PC-3 (cell line): Measurements from ENCODE around the gene MAPK8. TPM values are rescaled to one million over a fixed set of nuclear protein-coding genes. Genes with fewer than 3 reads are reported as not detected.

ENCODE experiments used
- ATAC-seq: fragments of 200-7000 bp; cut with Tn5 transposase; 2 replicates; pipeline ENCODE4 v1.9.1; 2020; ENCODE audit warnings: mild to moderate bottlenecking, moderate library complexity
- BruUV-seq: library from RNA; stranded (reverse); fragments of 400-500 nt; replicated peaks from 2 replicates; lab custom pipeline; 2021; lab: Mats Ljungman, UMichigan
- CTCF ChIA-PET: fragments of 300-600 bp; sonication (Branson Sonifier 250); formaldehyde crosslinking; loops from one replicate; lab custom pipeline; 2022; ENCODE audit warnings: antibody characterized with exemption; lab: Charles Lee
- POLR2A ChIA-PET: fragments of 300-600 bp; sonication (Branson Sonifier 250); formaldehyde crosslinking; loops from one replicate; lab custom pipeline; 2022; ENCODE audit warnings: antibody characterized with exemption; ENCODE audit not compliant: unreplicated experiment; lab: Charles Lee
- DNase-seq: peaks from one replicate; pipeline ENCODE4 v3.0.0-alpha.2; 2015
- H2AFZ ChIP-seq: fragments of 300-600 bp; sonication (generic); 2 replicates; pipeline ENCODE4 v1.6.0; 2016; ENCODE audit warnings: antibody characterized with exemption, low read length
- H3F3A ChIP-seq: fragments of 300-600 bp; sonication (generic); one replicate; pipeline ENCODE4 v1.6.0; 2017; ENCODE audit warnings: antibody characterized with exemption, low read length, control low read depth, mild to moderate bottlenecking; ENCODE audit not compliant: unreplicated experiment
- H3K27ac ChIP-seq: fragments of 300-600 bp; sonication (generic); 2 replicates; pipeline ENCODE4 v1.5.1; 2016; ENCODE audit warnings: mild to moderate bottlenecking, low read length
- H3K27me3 ChIP-seq: fragments of 300-600 bp; sonication (generic); 2 replicates; pipeline ENCODE4 v1.6.1; 2016; ENCODE audit warnings: low read length, mixed read lengths
- H3K36me3 ChIP-seq: fragments of 300-600 bp; sonication (generic); 2 replicates; pipeline ENCODE4 v1.6.1; 2016; ENCODE audit warnings: low read depth, mixed run types, low read length, mixed read lengths
- H3K4me1 ChIP-seq: fragments of 300-600 bp; sonication (generic); 2 replicates; pipeline ENCODE4 v1.5.1; 2016; ENCODE audit warnings: low read length; ENCODE audit not compliant: insufficient read depth
- H3K4me2 ChIP-seq: fragments of 300-600 bp; sonication (generic); 2 replicates; pipeline ENCODE4 v1.6.0; 2016; ENCODE audit warnings: low read length
- H3K4me3 ChIP-seq: fragments of 300-600 bp; sonication (generic); 2 replicates; pipeline ENCODE4 v1.5.1; 2016; ENCODE audit warnings: mild to moderate bottlenecking, low read length, mixed read lengths
- H3K79me2 ChIP-seq: fragments of 300-600 bp; sonication (generic); 2 replicates; pipeline ENCODE4 v1.6.1; 2017; ENCODE audit warnings: low read length, mixed read lengths
- H3K9ac ChIP-seq: fragments of 300-600 bp; sonication (generic); 2 replicates; pipeline ENCODE4 v1.6.0; 2016; ENCODE audit warnings: mild to moderate bottlenecking, low read length
- H3K9me2 ChIP-seq: fragments of 300-600 bp; sonication (generic); replicated peaks from 2 replicates; pipeline ENCODE4 v1.6.1; 2016; ENCODE audit warnings: mixed run types, low read length, mixed read lengths
- H3K9me3 ChIP-seq: fragments of 300-600 bp; sonication (generic); 2 replicates; pipeline ENCODE4 v1.6.1; 2016; ENCODE audit warnings: low read length, mixed read lengths
- H4K20me1 ChIP-seq: fragments of 300-600 bp; sonication (generic); 2 replicates; pipeline ENCODE4 v1.6.1; 2016; ENCODE audit warnings: low read length, mixed read lengths
- CTCF ChIP-seq: fragments of 300-600 bp; sonication (generic); conservative IDR thresholded peaks from 2 replicates; pipeline ENCODE4 v1.5.1; 2017; ENCODE audit warnings: antibody characterized with exemption, low read depth, mild to moderate bottlenecking, low read length
- EZH2 ChIP-seq: fragments of 300-600 bp; sonication (generic); IDR thresholded peaks from one replicate; pipeline ENCODE4 v1.6.1; 2017; ENCODE audit warnings: antibody characterized with exemption, mild to moderate bottlenecking, low read length; ENCODE audit not compliant: unreplicated experiment
- EZH2phosphoT487 ChIP-seq: fragments of 300-600 bp; sonication (generic); IDR thresholded peaks from 2 replicates; pipeline ENCODE4 v1.6.1; 2018; ENCODE audit warnings: mild to moderate bottlenecking, antibody characterized with exemption, low read length, borderline replicate concordance
- intact Hi-C: fragments of 100-400 bp; cut with micrococcal nuclease; formaldehyde crosslinking; loops from 2 replicates; pipeline ENCODE4 v1.9.0; 2023
- total RNA-seq: library from RNA; depleted of rRNA; stranded (reverse); fragments of >200 nt; gene quantifications from 2 replicates; pipeline ENCODE4 v1.2.3, GENCODE V29; 2014

The MAPK8 gene
- total RNA-seq, 1 experiment from 2014 or later, result 26.6 TPM

GRCh38 chr10:48411510-48411909 is 105.0 kb downstream of the MAPK8 start:
- POLR2A ChIA-PET, result no interaction called here
- no TSS peak for BruUV-seq
- H3K9me3 ChIP-seq, result peaks cover 3% of the 10 kb centered on the region; the same call in 1 of the 2 replicates
- H3K27me3 ChIP-seq, result no peaks in the 10 kb centered on the region
- no peak overlapping the region for H3K4me2 ChIP-seq
- no peaks in the 10 kb centered on the region for H3K79me2 ChIP-seq
- no peak overlapping the region for H2AFZ ChIP-seq
- CTCF ChIA-PET, result no interaction called here
- no peaks in the 10 kb centered on the region for H4K20me1 ChIP-seq
- ATAC-seq (no peak), DNase-seq (no peak)
- TF ChIP-seq CTCF, result no peak
- no peak for TF ChIP-seq EZH2
- TF ChIP-seq EZH2phosphoT487, result no peak
- peaks cover 8% of the 10 kb centered on the region for H3K4me1 ChIP-seq
- no peak overlapping the region for H3K9ac ChIP-seq
- H3K4me3 ChIP-seq, result no peak overlapping the region
- no peaks in the 10 kb centered on the region for H3F3A ChIP-seq
- intact Hi-C loops, result no loop called here
- no peaks in the 10 kb centered on the region for H3K9me2 ChIP-seq
- no peak overlapping the region for H3K27ac ChIP-seq
- peaks cover 13% of the 10 kb centered on the region for H3K36me3 ChIP-seq

GRCh38 chr10:48412081-48412480 is 105.6 kb downstream of the MAPK8 start:
- ATAC-seq (no peak), DNase-seq (no peak)
- peaks cover 3% of the 10 kb centered on the region; the same call in 1 of the 2 replicates for H3K9me3 ChIP-seq
- ChIA-PET CTCF (no interaction called here), POLR2A (no interaction called here)
- H3K27ac ChIP-seq, result no peak overlapping the region
- H3K79me2 ChIP-seq, result no peaks in the 10 kb centered on the region
- H3K36me3 ChIP-seq, result peaks cover 13% of the 10 kb centered on the region
- no peak overlapping the region for H3K4me3 ChIP-seq
- H3F3A ChIP-seq, result no peaks in the 10 kb centered on the region
- no peaks in the 10 kb centered on the region for H4K20me1 ChIP-seq
- TF ChIP-seq CTCF (no peak), EZH2phosphoT487 (no peak), EZH2 (no peak)
- intact Hi-C loops, result no loop called here
- peaks cover 5% of the 10 kb centered on the region; the same call in 1 of the 2 replicates for H3K4me1 ChIP-seq
- H3K9me2 ChIP-seq, result no peaks in the 10 kb centered on the region
- BruUV-seq, result no TSS peak
- H3K4me2 ChIP-seq, result no peak overlapping the region
- H3K27me3 ChIP-seq, result no peaks in the 10 kb centered on the region
- H2AFZ ChIP-seq, result no peak overlapping the region
- no peak overlapping the region for H3K9ac ChIP-seq

- H3K4me2 ChIP-seq, result no peak overlapping the region
- ATAC-seq (no peak), DNase-seq (no peak)
- H3K79me2 ChIP-seq, result no peaks in the 10 kb centered on the region
- no peak overlapping the region for H2AFZ ChIP-seq
- peaks cover 3% of the 10 kb centered on the region; the same call in 1 of the 2 replicates for H3K9me3 ChIP-seq
- no peak overlapping the region for H3K9ac ChIP-seq
- BruUV-seq, result no TSS peak
- H3K9me2 ChIP-seq, result no peaks in the 10 kb centered on the region
- ChIA-PET CTCF (no interaction called here), POLR2A (no interaction called here)
- H3K27ac ChIP-seq, result no peak overlapping the region
- no peaks in the 10 kb centered on the region for H3K27me3 ChIP-seq
- no peaks in the 10 kb centered on the region for H3F3A ChIP-seq
- H3K4me3 ChIP-seq, result no peak overlapping the region
- H3K4me1 ChIP-seq, result peaks cover 5% of the 10 kb centered on the region; the same call in 1 of the 2 replicates
- H3K36me3 ChIP-seq, result peaks cover 13% of the 10 kb centered on the region
- TF ChIP-seq EZH2 (no peak), EZH2phosphoT487 (no peak), CTCF (no peak)
- H4K20me1 ChIP-seq, result no peaks in the 10 kb centered on the region
- intact Hi-C loops, result no loop called here
Observed at GRCh38 chr10:48412933-48413332, 106.5 kb downstream of the MAPK8 start.
